ENCODE results near the gene NEUROG1. TPM values are rescaled to one million over a fixed set of nuclear protein-coding genes. Genes with fewer than 3 reads are reported as not detected.
A peak's percentile ranks its signal among the peaks of the same experiment; 100 is the strongest.

The NEUROG1 gene
- total and polyA plus RNA-seq, 2 of the 13 experiments (the other 11 are each of a cell fraction or from before 2014, with no cell fraction given) = not detected

DNA sequence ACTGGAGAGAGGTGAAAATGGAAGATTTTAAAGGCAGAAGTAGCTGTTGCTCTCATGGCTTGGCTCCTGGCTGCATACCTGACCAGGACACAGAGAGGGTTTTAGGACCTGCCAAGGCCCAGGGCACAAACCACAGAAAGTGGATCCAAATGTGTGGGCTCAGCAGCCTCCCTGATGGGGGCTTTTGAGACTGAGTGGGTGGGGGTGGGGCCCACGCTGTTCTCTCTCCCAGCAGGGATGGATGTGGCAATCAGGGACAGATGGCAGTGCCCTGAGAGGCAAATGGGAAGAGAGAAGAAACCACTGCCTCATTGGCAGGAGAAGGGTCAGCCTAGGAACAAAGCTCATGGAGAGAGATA is 48.7 kb downstream of the NEUROG1 start (continued):
- no peak for TF ChIP-seq ZNF235 (CRISPR knock-in tag; IDR thresholded peaks at IDR 0.05; ENCODE audit: borderline replicate concordance)
- TF ChIP-seq PAWR (CRISPR knock-in tag; IDR thresholded peaks at IDR 0.05; ENCODE audit: borderline replicate concordance) = no peak
- no peak for TF ChIP-seq SP4 (CRISPR knock-in tag; IDR thresholded peaks at IDR 0.05)

DNA sequence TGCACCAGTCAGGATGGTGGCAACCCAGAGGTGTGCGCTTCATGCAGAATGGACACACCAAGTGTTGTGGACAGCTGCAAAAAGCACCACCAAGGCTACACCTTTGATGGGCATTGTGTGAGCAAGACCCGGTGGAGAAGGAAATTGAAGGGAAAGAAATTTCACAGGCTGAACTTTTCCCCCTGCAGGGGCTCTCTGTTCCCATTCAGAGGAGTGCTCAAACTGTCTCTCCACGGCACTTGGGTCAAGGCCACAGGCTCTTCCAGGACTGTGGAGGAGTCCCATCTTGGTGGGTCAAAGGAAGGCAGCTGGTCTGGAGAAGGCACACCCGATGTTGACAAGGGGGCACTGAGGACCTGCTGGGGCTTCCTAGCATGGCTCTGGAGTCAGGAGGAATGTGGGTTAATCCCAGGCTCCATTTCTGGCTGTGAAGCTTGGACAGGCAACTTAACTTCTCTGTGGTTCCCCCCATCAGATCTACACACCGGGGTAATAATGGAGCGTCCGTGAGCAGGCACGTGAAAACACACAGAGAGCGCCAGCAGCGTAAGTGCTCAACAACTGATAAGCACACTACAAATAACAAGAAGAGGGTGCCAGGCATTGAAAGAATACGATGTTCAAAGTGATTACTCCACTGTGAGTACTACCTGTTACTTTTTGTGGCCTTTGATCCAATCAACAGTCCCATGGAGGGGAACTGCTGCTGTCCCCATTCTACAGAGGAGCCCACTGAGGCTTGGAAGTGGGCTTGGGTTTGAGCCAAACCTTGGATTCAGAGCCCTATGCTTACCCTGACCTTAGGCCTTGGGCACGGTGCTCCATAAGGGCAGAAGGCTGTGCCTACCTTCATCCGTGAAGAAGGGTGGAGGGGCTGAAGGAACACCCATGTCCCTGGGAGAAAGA is 49.4 kb downstream of the NEUROG1 start:
- H3K4me2 ChIP-seq (ENCODE audit: low read depth, low read length) = no peak overlapping the region
- ChIA-PET POLR2A (no interaction called here), CTCF (ENCODE audit: low intra/inter-chr PET ratio, low total read pairs) (no interaction called here)
- in situ Hi-C loops (cut with HindIII; ENCODE audit: extremely low pct_ligation_motif_present, low pct_unique_long_range_greater_than_20kb) = no loop called here
- no peaks in the 10 kb centered on the region for H3K9me3 ChIP-seq (ENCODE audit: low read length)
- BruUV-seq (replicated peaks) = no TSS peak
- no peaks in the 10 kb centered on the region for H3K79me2 ChIP-seq (ENCODE audit: insufficient read depth, low read length)
- H3K9ac ChIP-seq (ENCODE audit: insufficient read depth, low read depth, low read length) = no peak overlapping the region
- FAIRE-seq (no peak), ATAC-seq (no peak), DNase-seq (ENCODE audit: low spot score) (no peak)
- no peaks in the 10 kb centered on the region for H3K36me3 ChIP-seq (replicated peaks in 1 of 2; ENCODE audit: control insufficient read depth in 1 of 2, insufficient read depth in 2 of 2, low read length in 2 of 2)
- H3K4me1 ChIP-seq (ENCODE audit: insufficient read depth, low read length) = peaks cover 95% of the 10 kb centered on the region
- H2AFZ ChIP-seq (ENCODE audit: low read length) = no peak overlapping the region
- intact Hi-C loops (cut with micrococcal nuclease; ENCODE audit: unreplicated experiment) = no loop called here
- no peak overlapping the region for H3K4me3 ChIP-seq (replicated peaks in 1 of 3; ENCODE audit: insufficient read depth in 1 of 3, low read depth in 2 of 3, low read length in 3 of 3)
- no peaks in the 10 kb centered on the region for H4K20me1 ChIP-seq (ENCODE audit: insufficient read depth, low read length)
- H3K27me3 ChIP-seq (ENCODE audit: control insufficient read depth in 1 of 2, insufficient read depth in 2 of 2, low read length in 2 of 2) = peaks cover 0 to 16% of the 10 kb centered on the region in 2 experiments; a peak in 3 of 5 replicates
- no peak overlapping the region for H3K27ac ChIP-seq (ENCODE audit: extremely low read length, insufficient read depth, low read length)
- WGBS (ENCODE audit: low lambda C conversion rate) = 68% methylated on average over 12 of the region's 13 CpGs
- TF ChIP-seq ZNF629 (CRISPR knock-in tag; conservative IDR thresholded peaks at IDR 0.05) (peak; percentile 84), PITX1 (CRISPR knock-in tag; IDR thresholded peaks at IDR 0.05) (no peak)

DNA sequence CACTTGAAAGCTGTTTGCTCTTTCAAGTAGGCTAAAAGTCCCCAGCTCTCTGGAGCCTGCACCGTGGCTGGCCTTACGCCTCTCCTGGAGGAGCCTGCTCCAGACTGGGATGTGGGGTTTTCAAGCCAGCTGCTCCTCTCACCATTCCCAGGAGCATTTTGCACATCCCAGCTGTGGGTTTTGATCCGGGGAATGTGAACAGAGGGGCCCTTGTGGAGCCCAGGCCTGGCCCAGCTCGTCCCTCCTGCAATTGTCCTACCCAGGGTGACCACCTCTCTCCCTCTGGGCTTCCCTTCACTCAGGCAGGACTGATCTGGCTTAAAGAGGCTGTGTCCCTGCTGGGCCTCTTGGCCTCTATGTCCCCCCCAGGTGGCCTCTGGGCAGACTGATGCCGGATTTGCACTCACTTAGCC is 51.1 kb downstream of the NEUROG1 start:
- ChIA-PET CTCF (ENCODE audit: low intra/inter-chr PET ratio, low total read pairs) (no interaction called here), POLR2A (no interaction called here)
- H3K27ac ChIP-seq (ENCODE audit: extremely low read length, insufficient read depth, low read length) = no peak overlapping the region
- H3K4me2 ChIP-seq (ENCODE audit: low read depth, low read length) = no peak overlapping the region
- intact Hi-C loops (cut with micrococcal nuclease; ENCODE audit: unreplicated experiment) = no loop called here
- H3K9me3 ChIP-seq (ENCODE audit: low read length) = no peaks in the 10 kb centered on the region
- FAIRE-seq (no peak), DNase-seq (ENCODE audit: low spot score) (no peak), ATAC-seq (no peak)
- no peaks in the 10 kb centered on the region for H4K20me1 ChIP-seq (ENCODE audit: insufficient read depth, low read length)
- H3K9ac ChIP-seq (ENCODE audit: insufficient read depth, low read depth, low read length) = no peak overlapping the region
- no peak overlapping the region for H3K4me3 ChIP-seq (replicated peaks in 1 of 3; ENCODE audit: insufficient read depth in 1 of 3, low read depth in 2 of 3, low read length in 3 of 3)
- no peak for TF ChIP-seq ZNF644 (CRISPR knock-in tag; IDR thresholded peaks at IDR 0.05; ENCODE audit: low read depth)
- TF ChIP-seq, protein P1, sequence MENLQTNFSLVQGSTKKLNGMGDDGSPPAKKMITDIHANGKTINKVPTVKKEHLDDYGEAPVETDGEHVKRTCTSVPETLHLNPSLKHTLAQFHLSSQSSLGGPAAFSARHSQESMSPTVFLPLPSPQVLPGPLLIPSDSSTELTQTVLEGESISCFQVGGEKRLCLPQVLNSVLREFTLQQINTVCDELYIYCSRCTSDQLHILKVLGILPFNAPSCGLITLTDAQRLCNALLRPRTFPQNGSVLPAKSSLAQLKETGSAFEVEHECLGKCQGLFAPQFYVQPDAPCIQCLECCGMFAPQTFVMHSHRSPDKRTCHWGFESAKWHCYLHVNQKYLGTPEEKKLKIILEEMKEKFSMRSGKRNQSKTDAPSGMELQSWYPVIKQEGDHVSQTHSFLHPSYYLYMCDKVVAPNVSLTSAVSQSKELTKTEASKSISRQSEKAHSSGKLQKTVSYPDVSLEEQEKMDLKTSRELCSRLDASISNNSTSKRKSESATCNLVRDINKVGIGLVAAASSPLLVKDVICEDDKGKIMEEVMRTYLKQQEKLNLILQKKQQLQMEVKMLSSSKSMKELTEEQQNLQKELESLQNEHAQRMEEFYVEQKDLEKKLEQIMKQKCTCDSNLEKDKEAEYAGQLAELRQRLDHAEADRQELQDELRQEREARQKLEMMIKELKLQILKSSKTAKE (CRISPR knock-in tag; IDR thresholded peaks at IDR 0.05; ENCODE audit: borderline replicate concordance) = no peak
- TF ChIP-seq ZNF768 (CRISPR knock-in tag; IDR thresholded peaks at IDR 0.05) = peak; percentile 68; the same call in 1 of the 2 replicates
- WGBS (ENCODE audit: low lambda C conversion rate) = 0% methylated on average over 1 of the region's 5 CpGs
- H3K36me3 ChIP-seq (replicated peaks in 1 of 2; ENCODE audit: control insufficient read depth in 1 of 2, insufficient read depth in 2 of 2, low read length in 2 of 2) = no peaks in the 10 kb centered on the region
- H3K27me3 ChIP-seq (ENCODE audit: control insufficient read depth in 1 of 2, insufficient read depth in 2 of 2, low read length in 2 of 2) = peaks cover 0 to 10% of the 10 kb centered on the region in 2 experiments; a peak in 2 of 5 replicates
- BruUV-seq (replicated peaks) = no TSS peak
- H2AFZ ChIP-seq (ENCODE audit: low read length) = no peak overlapping the region
- no peaks in the 10 kb centered on the region for H3K79me2 ChIP-seq (ENCODE audit: insufficient read depth, low read length)
- peaks cover 78% of the 10 kb centered on the region for H3K4me1 ChIP-seq (ENCODE audit: insufficient read depth, low read length)
- in situ Hi-C loops (cut with HindIII; ENCODE audit: extremely low pct_ligation_motif_present, low pct_unique_long_range_greater_than_20kb) = no loop called here
